ENCODE data around the gene PPARG.
A peak's percentile ranks its signal among the peaks of the same experiment; 100 is the strongest.

GRCh38 chr3:12287727-12288181 is 1.1 kb upstream of the PPARG start:
- TF ChIP-seq EZH2 (IDR thresholded peaks at IDR 0.05; ENCODE audit: low read depth, unreplicated experiment) (no peak), CTCF (conservative IDR thresholded peaks at IDR 0.05; ENCODE audit: low read depth in 2 of 2) (peak in 1 of 2 experiments; percentile 30; a peak in 2 of 4 replicates), POLR2AphosphoS5 (IDR thresholded peaks at IDR 0.05; ENCODE audit: low read depth) (no peak), EZH2phosphoT487 (IDR thresholded peaks at IDR 0.05; ENCODE audit: unreplicated experiment) (no peak), CREB1 (CRISPR knock-in tag; IDR thresholded peaks at IDR 0.05; ENCODE audit: low read depth) (no peak), JUNB (IDR thresholded peaks at IDR 0.05; ENCODE audit: unreplicated experiment) (no peak), ETS1 (IDR thresholded peaks at IDR 0.05) (no peak), REST (IDR thresholded peaks at IDR 0.05; ENCODE audit: unreplicated experiment) (no peak), ZNF331 (CRISPR knock-in tag; IDR thresholded peaks at IDR 0.05; ENCODE audit: low read depth) (no peak), STAT1 (IDR thresholded peaks at IDR 0.05; ENCODE audit: unreplicated experiment) (no peak)
